ENCODE data around the gene NFATC2.

The NFATC2 gene

GRCh38 chr20:51542571-51543421, at the start of gene NFATC2:
NFATC2 (minus strand) TSS chr20:51542719; CDS start chr20:51542499, 220 bp downstream.
- Histone ChIP-seq H3K36me3 (ENCODE audit: low read length) (no peaks in the 10 kb centered on the region), H3K9ac (ENCODE audit: low read length) (peak within 1 kb of the TSS; percentile 69), H3F3A (ENCODE audit: insufficient read depth) (0 out of 2 replicates have a peak, but pooled peaks cover 5% of the 10 kb centered on the region), H3K27ac (ENCODE audit: low read depth, low read length) (peak within 1 kb of the TSS; percentile 78), H3K4me2 (ENCODE audit: low read depth, low read length, poor library complexity, severe bottlenecking) (peak within 1 kb of the TSS; percentile 78), H3K9me2 (replicated peaks; ENCODE audit: insufficient read depth, low read length) (no peaks in the 10 kb centered on the region), H2AFZ (ENCODE audit: low read depth, low read length, severe bottlenecking) (peak within 1 kb of the TSS; percentile 39), H3K4me3 (ENCODE audit: insufficient read depth, low read length, poor library complexity, severe bottlenecking) (peak within 1 kb of the TSS; percentile 56), H3K9me3 (ENCODE audit: insufficient read depth, low read length) (no peaks in the 10 kb centered on the region), H3K79me2 (ENCODE audit: insufficient read depth, low read length) (peaks cover 29% of the 10 kb centered on the region; the same call in 1 of the 2 replicates), H4K20me1 (ENCODE audit: low read depth, low read length) (no peaks in the 10 kb centered on the region), H3K27me3 (ENCODE audit: low read length) (no peaks in the 10 kb centered on the region)
- TF ChIP-seq CTCF (IDR thresholded peaks at IDR 0.05; ENCODE audit: insufficient read depth, low read length, poor library complexity, severe bottlenecking) (no peak), EZH2phosphoT487 (conservative IDR thresholded peaks at IDR 0.05; ENCODE audit: low read length) (no peak)

- Histone ChIP-seq H3K36me3 (ENCODE audit: low read length) (no peaks in the 10 kb centered on the region), H3K27ac (ENCODE audit: low read depth, low read length) (no peak overlapping the region), H3K4me3 (ENCODE audit: insufficient read depth, low read length, poor library complexity, severe bottlenecking) (no peak overlapping the region), H3K9ac (ENCODE audit: low read length) (no peak overlapping the region), H3F3A (ENCODE audit: insufficient read depth) (peaks cover 4% of the 10 kb centered on the region; the same call in 1 of the 2 replicates), H3K9me3 (ENCODE audit: insufficient read depth, low read length) (no peaks in the 10 kb centered on the region), H3K79me2 (ENCODE audit: insufficient read depth, low read length) (no peaks in the 10 kb centered on the region), H2AFZ (ENCODE audit: low read depth, low read length, severe bottlenecking) (no peak overlapping the region), H3K9me2 (replicated peaks; ENCODE audit: insufficient read depth, low read length) (no peaks in the 10 kb centered on the region), H3K4me2 (ENCODE audit: low read depth, low read length, poor library complexity, severe bottlenecking) (no peak overlapping the region), H4K20me1 (ENCODE audit: low read depth, low read length) (no peaks in the 10 kb centered on the region), H3K27me3 (ENCODE audit: low read length) (no peaks in the 10 kb centered on the region)
- no peak for TF ChIP-seq CTCF (IDR thresholded peaks at IDR 0.05; ENCODE audit: insufficient read depth, low read length, poor library complexity, severe bottlenecking)
- TF ChIP-seq EZH2phosphoT487 (conservative IDR thresholded peaks at IDR 0.05; ENCODE audit: low read length): no peak
Measured at GRCh38 chr20:51591871-51592270, 49.4 kb upstream of the NFATC2 start.

- Histone ChIP-seq H3K79me2 (ENCODE audit: insufficient read depth, low read length) (no peaks in the 10 kb centered on the region), H3K27me3 (ENCODE audit: low read length) (no peaks in the 10 kb centered on the region), H3K9ac (ENCODE audit: low read length) (no peak overlapping the region), H3K4me3 (ENCODE audit: insufficient read depth, low read length, poor library complexity, severe bottlenecking) (no peak overlapping the region), H3K27ac (ENCODE audit: low read depth, low read length) (no peak overlapping the region), H4K20me1 (ENCODE audit: low read depth, low read length) (no peaks in the 10 kb centered on the region), H3F3A (ENCODE audit: insufficient read depth) (peaks cover 6% of the 10 kb centered on the region; the same call in 1 of the 2 replicates), H3K4me2 (ENCODE audit: low read depth, low read length, poor library complexity, severe bottlenecking) (no peak overlapping the region), H3K9me2 (replicated peaks; ENCODE audit: insufficient read depth, low read length) (no peaks in the 10 kb centered on the region), H3K9me3 (ENCODE audit: insufficient read depth, low read length) (no peaks in the 10 kb centered on the region), H3K36me3 (ENCODE audit: low read length) (no peaks in the 10 kb centered on the region), H2AFZ (ENCODE audit: low read depth, low read length, severe bottlenecking) (no peak overlapping the region)
- TF ChIP-seq EZH2phosphoT487 (conservative IDR thresholded peaks at IDR 0.05; ENCODE audit: low read length) (no peak), CTCF (IDR thresholded peaks at IDR 0.05; ENCODE audit: insufficient read depth, low read length, poor library complexity, severe bottlenecking) (no peak)
Measured at GRCh38 chr20:51588762-51589161, 46.2 kb upstream of the NFATC2 start.

Measured in SU-DHL-6 (cell line).